ENCODE data around the gene ADAMTS20. TPM values are rescaled to one million over a fixed set of nuclear protein-coding genes. Genes with fewer than 3 reads are reported as not detected.
"Not testable (repeated sequence)": the region's sequence is repeated elsewhere in the genome, so short reads cannot be mapped to it uniquely, and the experiment has no call there.

Gene ADAMTS20
- total RNA-seq, 1 experiment from 2014 or later = 6.0 TPM

DNA sequence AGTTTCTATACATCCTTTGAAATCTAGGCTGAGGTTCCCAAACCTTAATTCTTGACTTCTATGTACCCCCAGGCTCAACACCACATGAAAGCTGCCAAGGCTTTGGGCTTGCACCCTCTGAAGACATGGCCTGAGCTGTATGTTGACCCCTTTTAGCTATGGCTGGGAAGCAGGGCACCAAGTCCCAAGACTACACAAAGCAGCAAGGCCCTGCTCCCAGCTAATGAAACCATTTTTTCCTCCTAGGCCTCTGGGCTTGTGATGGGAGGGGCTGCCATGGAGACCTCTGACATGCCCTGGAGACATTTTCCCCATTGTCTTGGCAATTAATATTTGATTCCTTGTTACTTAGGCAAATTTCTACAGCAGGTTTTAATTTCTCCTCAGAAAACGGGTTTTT, 207.0 kb downstream of the ADAMTS20 start (continued):
- TF ChIP-seq, protein P1, sequence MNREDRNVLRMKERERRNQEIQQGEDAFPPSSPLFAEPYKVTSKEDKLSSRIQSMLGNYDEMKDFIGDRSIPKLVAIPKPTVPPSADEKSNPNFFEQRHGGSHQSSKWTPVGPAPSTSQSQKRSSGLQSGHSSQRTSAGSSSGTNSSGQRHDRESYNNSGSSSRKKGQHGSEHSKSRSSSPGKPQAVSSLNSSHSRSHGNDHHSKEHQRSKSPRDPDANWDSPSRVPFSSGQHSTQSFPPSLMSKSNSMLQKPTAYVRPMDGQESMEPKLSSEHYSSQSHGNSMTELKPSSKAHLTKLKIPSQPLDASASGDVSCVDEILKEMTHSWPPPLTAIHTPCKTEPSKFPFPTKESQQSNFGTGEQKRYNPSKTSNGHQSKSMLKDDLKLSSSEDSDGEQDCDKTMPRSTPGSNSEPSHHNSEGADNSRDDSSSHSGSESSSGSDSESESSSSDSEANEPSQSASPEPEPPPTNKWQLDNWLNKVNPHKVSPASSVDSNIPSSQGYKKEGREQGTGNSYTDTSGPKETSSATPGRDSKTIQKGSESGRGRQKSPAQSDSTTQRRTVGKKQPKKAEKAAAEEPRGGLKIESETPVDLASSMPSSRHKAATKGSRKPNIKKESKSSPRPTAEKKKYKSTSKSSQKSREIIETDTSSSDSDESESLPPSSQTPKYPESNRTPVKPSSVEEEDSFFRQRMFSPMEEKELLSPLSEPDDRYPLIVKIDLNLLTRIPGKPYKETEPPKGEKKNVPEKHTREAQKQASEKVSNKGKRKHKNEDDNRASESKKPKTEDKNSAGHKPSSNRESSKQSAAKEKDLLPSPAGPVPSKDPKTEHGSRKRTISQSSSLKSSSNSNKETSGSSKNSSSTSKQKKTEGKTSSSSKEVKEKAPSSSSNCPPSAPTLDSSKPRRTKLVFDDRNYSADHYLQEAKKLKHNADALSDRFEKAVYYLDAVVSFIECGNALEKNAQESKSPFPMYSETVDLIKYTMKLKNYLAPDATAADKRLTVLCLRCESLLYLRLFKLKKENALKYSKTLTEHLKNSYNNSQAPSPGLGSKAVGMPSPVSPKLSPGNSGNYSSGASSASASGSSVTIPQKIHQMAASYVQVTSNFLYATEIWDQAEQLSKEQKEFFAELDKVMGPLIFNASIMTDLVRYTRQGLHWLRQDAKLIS (CRISPR knock-in tag; IDR thresholded peaks at IDR 0.05; ENCODE audit: borderline replicate concordance) = no peak
- TF ChIP-seq NR2C2 (CRISPR knock-in tag; IDR thresholded peaks at IDR 0.05) = no peak
- TF ChIP-seq ZNF263 (CRISPR knock-in tag; IDR thresholded peaks at IDR 0.05; ENCODE audit: low read depth) = no peak
- TF ChIP-seq NR3C1 (CRISPR knock-in tag; conservative IDR thresholded peaks at IDR 0.05; ENCODE audit: low read depth) = no peak
- TF ChIP-seq MXD4 (CRISPR knock-in tag; IDR thresholded peaks at IDR 0.05; ENCODE audit: borderline replicate concordance) = no peak
- TF ChIP-seq FOXP1 (CRISPR knock-in tag; IDR thresholded peaks at IDR 0.05; ENCODE audit: borderline replicate concordance) = no peak

DNA sequence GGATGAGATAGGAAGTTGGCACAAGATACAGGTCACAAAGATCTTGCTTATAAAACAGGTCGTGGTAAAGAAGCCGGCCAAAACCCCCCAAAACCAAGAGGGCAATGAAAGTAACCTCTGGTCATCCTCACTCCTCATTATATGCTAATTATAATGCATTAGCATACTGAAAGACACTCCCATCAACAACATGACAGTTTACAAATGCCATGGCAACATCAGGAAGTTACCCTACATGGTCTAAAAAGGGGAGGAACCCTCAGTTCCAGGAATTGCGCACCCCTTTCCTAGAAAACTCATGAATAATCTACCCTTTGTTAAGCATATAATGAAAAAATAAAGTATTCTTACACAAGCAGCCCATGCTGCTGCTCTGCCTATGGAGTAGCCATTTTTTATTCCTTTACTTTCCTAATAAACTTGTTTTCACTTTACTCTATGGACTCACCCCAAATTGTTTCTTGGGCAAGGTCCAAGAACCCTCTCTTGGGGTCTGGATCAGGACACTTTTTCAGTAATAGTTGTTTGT, 210.2 kb downstream of the ADAMTS20 start:
- CTCF ChIA-PET; H3K27me3 Mint-ChIP-seq (ENCODE audit: low read depth); H3K4me3 Mint-ChIP-seq; H3K27ac Mint-ChIP-seq; DNase-seq (ENCODE audit: low spot score); ATAC-seq; POLR2A ChIA-PET: not testable (repeated sequence)
- Mint-ChIP-seq H3K4me1 (peaks cover 19% of the 10 kb centered on the region), H3K9me3 (peaks cover 39% of the 10 kb centered on the region), H3K36me3 (peaks cover 30% of the 10 kb centered on the region)

DNA sequence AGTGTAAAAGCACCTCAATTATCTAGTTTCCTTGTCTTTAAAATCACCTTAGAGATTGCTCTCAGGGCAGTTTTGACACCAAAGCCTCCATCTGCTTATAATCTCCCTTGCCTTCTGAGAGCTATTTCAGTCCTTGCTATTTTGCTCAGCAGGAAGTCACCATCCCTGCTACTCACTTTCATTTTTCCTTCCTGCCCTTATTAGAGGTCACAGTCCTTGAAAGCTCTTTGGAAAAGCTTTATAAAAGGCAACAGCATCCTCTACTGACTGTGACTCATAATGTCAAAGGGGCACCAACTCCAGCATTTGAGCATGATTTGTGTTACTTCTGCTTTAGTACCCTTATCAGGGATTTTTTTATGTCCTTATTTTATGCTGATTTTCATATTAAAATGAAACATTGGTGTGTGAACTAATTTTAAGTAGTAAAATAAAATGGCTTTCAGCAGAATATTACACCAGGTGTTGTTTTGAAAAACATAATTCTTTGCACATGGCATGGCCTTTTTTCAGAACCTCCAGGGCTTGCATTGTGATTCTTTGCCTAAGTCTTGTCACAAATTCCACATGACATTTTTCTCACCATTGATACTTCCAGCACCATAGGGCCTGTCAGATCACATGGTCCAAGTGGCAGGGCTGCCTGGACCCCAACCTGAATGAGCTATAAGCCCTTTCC, 213.0 kb downstream of the ADAMTS20 start:
- CTCF ChIA-PET = interaction anchor here (0.5 to 2.0 kb wide), 21 partner anchors 10 to 1035 kb away, joined by 3 to 10 read pairs (median 3); partner anchors contain the start of gene PRICKLE1
- Mint-ChIP-seq H3K4me3 (no peak overlapping the region), H3K27ac (no peak overlapping the region), H3K36me3 (peaks cover 10% of the 10 kb centered on the region), H3K27me3 (ENCODE audit: low read depth) (no peaks in the 10 kb centered on the region; the same call in 1 of the 2 replicates), H3K4me1 (peaks cover 19% of the 10 kb centered on the region), H3K9me3 (peaks cover 19% of the 10 kb centered on the region)
- POLR2A ChIA-PET = interaction anchor here (0.6 kb wide), 1 partner anchor 748 kb away, joined by 4 read pairs; no protein-coding TSS in a partner anchor
- DNase-seq (ENCODE audit: low spot score) = no peak
- peak; percentile 93 for ATAC-seq
- TF ChIP-seq NR3C1 (CRISPR knock-in tag; conservative IDR thresholded peaks at IDR 0.05; ENCODE audit: low read depth) = no peak
- TF ChIP-seq, protein P2, sequence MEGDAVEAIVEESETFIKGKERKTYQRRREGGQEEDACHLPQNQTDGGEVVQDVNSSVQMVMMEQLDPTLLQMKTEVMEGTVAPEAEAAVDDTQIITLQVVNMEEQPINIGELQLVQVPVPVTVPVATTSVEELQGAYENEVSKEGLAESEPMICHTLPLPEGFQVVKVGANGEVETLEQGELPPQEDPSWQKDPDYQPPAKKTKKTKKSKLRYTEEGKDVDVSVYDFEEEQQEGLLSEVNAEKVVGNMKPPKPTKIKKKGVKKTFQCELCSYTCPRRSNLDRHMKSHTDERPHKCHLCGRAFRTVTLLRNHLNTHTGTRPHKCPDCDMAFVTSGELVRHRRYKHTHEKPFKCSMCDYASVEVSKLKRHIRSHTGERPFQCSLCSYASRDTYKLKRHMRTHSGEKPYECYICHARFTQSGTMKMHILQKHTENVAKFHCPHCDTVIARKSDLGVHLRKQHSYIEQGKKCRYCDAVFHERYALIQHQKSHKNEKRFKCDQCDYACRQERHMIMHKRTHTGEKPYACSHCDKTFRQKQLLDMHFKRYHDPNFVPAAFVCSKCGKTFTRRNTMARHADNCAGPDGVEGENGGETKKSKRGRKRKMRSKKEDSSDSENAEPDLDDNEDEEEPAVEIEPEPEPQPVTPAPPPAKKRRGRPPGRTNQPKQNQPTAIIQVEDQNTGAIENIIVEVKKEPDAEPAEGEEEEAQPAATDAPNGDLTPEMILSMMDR (IDR thresholded peaks at IDR 0.05) = 0 out of 2 replicates have a peak, but pooled peaks have one; percentile 19

DNA sequence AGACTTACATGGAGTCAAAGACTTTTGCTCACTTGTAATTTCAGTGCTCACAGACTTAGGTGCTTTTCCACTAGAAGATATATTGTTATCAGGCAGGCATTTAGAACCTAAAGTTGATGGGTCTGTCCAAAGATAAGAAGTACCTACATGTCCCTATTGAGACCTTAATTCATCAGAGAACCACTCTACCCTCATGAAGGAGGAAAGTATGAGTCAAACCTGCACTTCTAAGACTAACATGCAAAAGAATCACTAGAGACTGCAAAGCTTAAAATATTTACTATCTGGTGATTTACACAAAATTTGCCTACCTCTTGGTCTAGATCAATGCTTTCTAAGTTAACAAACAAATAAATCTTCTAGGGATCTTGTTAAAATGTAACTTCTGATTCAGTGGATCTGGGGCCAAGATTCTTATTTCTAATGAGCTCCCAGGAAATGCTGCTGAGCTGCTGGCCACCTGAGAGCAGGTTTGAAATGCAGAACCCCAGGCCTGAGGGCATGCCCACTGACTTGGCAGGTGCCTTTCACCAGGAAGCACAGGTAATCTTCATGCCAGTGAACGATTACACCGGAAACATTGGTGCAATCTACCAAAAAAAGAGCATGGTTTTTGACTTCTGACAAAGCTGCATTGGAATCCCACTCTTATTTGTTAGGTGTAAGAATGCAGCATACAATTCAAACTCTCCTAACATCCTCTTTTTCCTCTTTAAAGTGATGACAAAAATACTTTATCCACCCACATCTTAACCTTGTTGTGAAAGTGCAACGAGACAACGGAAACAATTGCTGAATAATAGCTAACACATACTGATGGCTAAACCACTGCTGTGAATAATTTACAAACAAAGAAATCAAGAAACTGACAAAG, 214.2 kb downstream of the ADAMTS20 start:
- H3K4me1 Mint-ChIP-seq = peaks cover 19% of the 10 kb centered on the region
- H3K27ac Mint-ChIP-seq = no peak overlapping the region
- no peak overlapping the region for H3K4me3 Mint-ChIP-seq
- no peaks in the 10 kb centered on the region for H3K36me3 Mint-ChIP-seq
- CTCF ChIA-PET = interaction anchor here (0.9 to 2.0 kb wide), 7 partner anchors 14 to 855 kb away, joined by 3 to 9 read pairs (median 3); no protein-coding TSS in a partner anchor
- POLR2A ChIA-PET = no interaction called here
- ATAC-seq (no peak), DNase-seq (ENCODE audit: low spot score) (no peak)
- H3K27me3 Mint-ChIP-seq (ENCODE audit: low read depth) = no peaks in the 10 kb centered on the region; the same call in 1 of the 2 replicates
- TF ChIP-seq GABPB1 (CRISPR knock-in tag; IDR thresholded peaks at IDR 0.05) = no peak
- TF ChIP-seq, protein P3, sequence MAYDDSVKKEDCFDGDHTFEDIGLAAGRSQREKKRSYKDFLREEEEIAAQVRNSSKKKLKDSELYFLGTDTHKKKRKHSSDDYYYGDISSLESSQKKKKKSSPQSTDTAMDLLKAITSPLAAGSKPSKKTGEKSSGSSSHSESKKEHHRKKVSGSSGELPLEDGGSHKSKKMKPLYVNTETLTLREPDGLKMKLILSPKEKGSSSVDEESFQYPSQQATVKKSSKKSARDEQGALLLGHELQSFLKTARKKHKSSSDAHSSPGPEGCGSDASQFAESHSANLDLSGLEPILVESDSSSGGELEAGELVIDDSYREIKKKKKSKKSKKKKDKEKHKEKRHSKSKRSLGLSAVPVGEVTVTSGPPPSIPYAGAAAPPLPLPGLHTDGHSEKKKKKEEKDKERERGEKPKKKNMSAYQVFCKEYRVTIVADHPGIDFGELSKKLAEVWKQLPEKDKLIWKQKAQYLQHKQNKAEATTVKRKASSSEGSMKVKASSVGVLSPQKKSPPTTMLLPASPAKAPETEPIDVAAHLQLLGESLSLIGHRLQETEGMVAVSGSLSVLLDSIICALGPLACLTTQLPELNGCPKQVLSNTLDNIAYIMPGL (CRISPR knock-in tag; IDR thresholded peaks at IDR 0.05) = no peak
- peaks cover 8% of the 10 kb centered on the region; the same call in 1 of the 2 replicates for H3K9me3 Mint-ChIP-seq

All from WTC11 (cell line).